SU-DHL-6 (cell line): ENCODE results near the gene APOBEC2.
"Not testable (repeated sequence)": the region's sequence is repeated elsewhere in the genome, so short reads cannot be mapped to it uniquely, and the experiment has no call there.

Experiments
- H2AFZ ChIP-seq: fragments of 200-600 bp; sonication (generic); 2 replicates; pipeline ENCODE4 v1.6.1; 2014; ENCODE audit warnings: low read depth, mild to moderate bottlenecking, moderate library complexity, mixed read lengths, antibody characterized with exemption, low read length; ENCODE audit not compliant: severe bottlenecking
- H3F3A ChIP-seq: fragments of 200-600 bp; shearing (Covaris generic); 2 replicates; pipeline ENCODE4 v1.6.0; 2016; ENCODE audit warnings: antibody characterized with exemption, mild to moderate bottlenecking; ENCODE audit not compliant: insufficient read depth
- H3K27ac ChIP-seq: fragments of 200-600 bp; sonication (generic); 2 replicates; pipeline ENCODE4 v1.5.1; 2016; ENCODE audit warnings: low read depth, mild to moderate bottlenecking, low read length, moderate library complexity, mixed read lengths
- H3K27me3 ChIP-seq: fragments of 200-600 bp; sonication (generic), shearing (Covaris generic); 2 replicates; pipeline ENCODE4 v1.6.0; 2014; ENCODE audit warnings: mild to moderate bottlenecking, low read length
- H3K36me3 ChIP-seq: fragments of 200-600 bp; sonication (generic); 2 replicates; pipeline ENCODE4 v1.6.1; 2014; ENCODE audit warnings: mild to moderate bottlenecking, low read length, mixed read lengths
- H3K4me2 ChIP-seq: fragments of 300-600, 200-600 bp; shearing (Covaris generic), sonication (generic); 2 replicates; pipeline ENCODE4 v1.6.0; 2014; ENCODE audit warnings: low read length, low read depth, mild to moderate bottlenecking; ENCODE audit not compliant: poor library complexity, severe bottlenecking
- H3K4me3 ChIP-seq: fragments of 200-600 bp; sonication (generic); 2 replicates; pipeline ENCODE4 v1.5.1; 2014; ENCODE audit warnings: antibody characterized with exemption, low read length, mild to moderate bottlenecking, mixed read lengths; ENCODE audit not compliant: insufficient read depth, poor library complexity, severe bottlenecking
- H3K79me2 ChIP-seq: fragments of 200-600 bp; sonication (generic); 2 replicates; pipeline ENCODE4 v1.6.1; 2014; ENCODE audit warnings: mild to moderate bottlenecking, low read length, moderate library complexity; ENCODE audit not compliant: insufficient read depth
- H3K9ac ChIP-seq: fragments of 200-600 bp; sonication (generic); 2 replicates; pipeline ENCODE4 v1.7.0; 2014; ENCODE audit warnings: mild to moderate bottlenecking, low read length
- H3K9me2 ChIP-seq: fragments of 200-600 bp; sonication (generic); replicated peaks from 2 replicates; pipeline ENCODE4 v1.6.1; 2014; ENCODE audit warnings: low read length; ENCODE audit not compliant: insufficient read depth
- H3K9me3 ChIP-seq: fragments of 200-600 bp; sonication (generic); 2 replicates; pipeline ENCODE4 v1.6.1; 2014; ENCODE audit warnings: low read length, mixed read lengths; ENCODE audit not compliant: insufficient read depth
- H4K20me1 ChIP-seq: fragments of 200-600 bp; sonication (generic); 2 replicates; pipeline ENCODE4 v1.6.1; 2014; ENCODE audit warnings: low read depth, mild to moderate bottlenecking, antibody characterized with exemption, low read length, moderate library complexity, mixed read lengths
- EZH2phosphoT487 ChIP-seq: fragments of 200-600 bp; sonication (generic), shearing (Covaris generic); conservative IDR thresholded peaks from 2 replicates; pipeline ENCODE4 v1.6.1; 2018; ENCODE audit warnings: mild to moderate bottlenecking, antibody characterized with exemption, low read length, moderate library complexity, mixed read lengths
- TF ChIP-seq, protein P1 (sequence below): fragments of 200-600 bp; sonication (generic); IDR thresholded peaks from one replicate; pipeline ENCODE4 v1.5.1; 2017; ENCODE audit warnings: antibody characterized with exemption, mild to moderate bottlenecking, low read length, moderate library complexity; ENCODE audit not compliant: insufficient read depth, poor library complexity, severe bottlenecking

The APOBEC2 gene

DNA sequence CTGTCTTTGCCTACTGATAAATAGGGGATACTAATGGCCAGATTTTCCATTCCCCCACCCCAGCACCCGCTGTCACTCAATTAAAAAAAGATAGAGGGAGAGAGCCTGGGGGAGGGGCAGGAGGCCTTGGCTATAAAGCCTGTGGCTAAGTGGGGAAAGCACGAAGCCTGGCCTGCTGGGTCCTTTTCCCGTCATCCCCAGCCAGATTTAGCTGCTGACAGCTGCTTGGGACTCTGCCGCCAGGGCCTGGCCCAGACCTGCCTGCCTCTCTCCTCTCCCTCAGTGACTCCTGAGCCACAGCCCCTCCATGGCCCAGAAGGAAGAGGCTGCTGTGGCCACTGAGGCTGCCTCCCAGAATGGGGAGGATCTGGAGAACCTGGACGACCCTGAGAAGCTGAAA is at the start of gene APOBEC2:
Gene APOBEC2 (plus strand): TSS at position 162 of the 400 bp plus-strand sequence. CDS start 146 bp downstream, at position 308.
- Histone ChIP-seq H3K27ac (no peak within 1 kb of the TSS; the same call in 1 of the 2 replicates), H3K9me3 (no peaks in the 10 kb centered on the region), H3K4me2 (peak within 1 kb of the TSS; percentile 27), H2AFZ (peak within 1 kb of the TSS; percentile 46), H3K9ac (no peak within 1 kb of the TSS), H3F3A (no peaks in the 10 kb centered on the region), H3K9me2 (no peaks in the 10 kb centered on the region), H3K79me2 (no peaks in the 10 kb centered on the region), H3K36me3 (no peaks in the 10 kb centered on the region), H4K20me1 (no peaks in the 10 kb centered on the region), H3K27me3 (no peaks in the 10 kb centered on the region), H3K4me3 (no peak within 1 kb of the TSS)
- TF ChIP-seq EZH2phosphoT487, result no peak
- TF ChIP-seq, protein P1, sequence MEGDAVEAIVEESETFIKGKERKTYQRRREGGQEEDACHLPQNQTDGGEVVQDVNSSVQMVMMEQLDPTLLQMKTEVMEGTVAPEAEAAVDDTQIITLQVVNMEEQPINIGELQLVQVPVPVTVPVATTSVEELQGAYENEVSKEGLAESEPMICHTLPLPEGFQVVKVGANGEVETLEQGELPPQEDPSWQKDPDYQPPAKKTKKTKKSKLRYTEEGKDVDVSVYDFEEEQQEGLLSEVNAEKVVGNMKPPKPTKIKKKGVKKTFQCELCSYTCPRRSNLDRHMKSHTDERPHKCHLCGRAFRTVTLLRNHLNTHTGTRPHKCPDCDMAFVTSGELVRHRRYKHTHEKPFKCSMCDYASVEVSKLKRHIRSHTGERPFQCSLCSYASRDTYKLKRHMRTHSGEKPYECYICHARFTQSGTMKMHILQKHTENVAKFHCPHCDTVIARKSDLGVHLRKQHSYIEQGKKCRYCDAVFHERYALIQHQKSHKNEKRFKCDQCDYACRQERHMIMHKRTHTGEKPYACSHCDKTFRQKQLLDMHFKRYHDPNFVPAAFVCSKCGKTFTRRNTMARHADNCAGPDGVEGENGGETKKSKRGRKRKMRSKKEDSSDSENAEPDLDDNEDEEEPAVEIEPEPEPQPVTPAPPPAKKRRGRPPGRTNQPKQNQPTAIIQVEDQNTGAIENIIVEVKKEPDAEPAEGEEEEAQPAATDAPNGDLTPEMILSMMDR, result no peak

DNA sequence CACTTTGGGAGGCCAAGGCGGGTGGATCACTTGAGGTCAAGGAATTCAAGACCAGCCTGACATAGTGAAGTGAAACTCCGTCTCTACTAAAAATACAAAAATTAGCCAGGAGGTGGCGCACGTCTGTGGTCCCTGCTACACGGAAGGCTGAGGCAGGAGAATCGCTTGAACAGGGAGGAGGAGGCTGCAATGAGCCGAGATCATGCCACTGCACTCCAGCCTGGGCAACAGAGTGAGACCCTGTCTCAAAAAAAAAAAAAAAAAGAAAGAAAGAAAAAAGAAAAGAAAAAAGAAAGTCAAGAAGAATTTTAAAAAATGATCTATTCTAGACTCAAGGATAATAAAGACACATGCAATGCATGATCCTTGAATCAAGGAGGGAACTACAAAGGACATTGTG is 46.8 kb upstream of the APOBEC2 start:
- H3K27ac ChIP-seq, H3K4me2 ChIP-seq, H3K79me2 ChIP-seq, H4K20me1 ChIP-seq, H3K9me2 ChIP-seq, H3K36me3 ChIP-seq, H3K4me3 ChIP-seq, H3K27me3 ChIP-seq, H3K9me3 ChIP-seq, H3F3A ChIP-seq, H2AFZ ChIP-seq, H3K9ac ChIP-seq: not testable (repeated sequence)
- TF ChIP-seq, protein P1, result peak; percentile 67

DNA sequence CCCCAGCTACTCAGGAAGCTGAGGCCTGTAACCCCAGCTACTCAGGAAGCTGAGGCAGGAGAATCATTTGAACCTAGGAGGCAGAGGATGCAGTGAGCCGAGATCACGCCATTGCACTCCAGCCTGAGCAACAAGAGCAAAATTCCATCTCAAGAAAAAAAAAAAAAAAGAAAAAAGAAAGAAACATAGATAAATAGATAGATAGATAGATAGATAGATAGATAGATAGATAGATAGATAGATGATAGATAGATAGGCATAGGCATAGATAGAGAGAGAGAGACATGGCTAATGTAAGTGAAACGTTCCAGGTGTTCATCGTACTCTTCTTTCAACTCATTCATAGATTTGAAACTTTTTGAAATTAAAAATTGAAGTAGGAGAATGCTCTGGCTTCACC is 46.0 kb upstream of the APOBEC2 start:
- H3K4me2 ChIP-seq, result not testable (repeated sequence)

DNA sequence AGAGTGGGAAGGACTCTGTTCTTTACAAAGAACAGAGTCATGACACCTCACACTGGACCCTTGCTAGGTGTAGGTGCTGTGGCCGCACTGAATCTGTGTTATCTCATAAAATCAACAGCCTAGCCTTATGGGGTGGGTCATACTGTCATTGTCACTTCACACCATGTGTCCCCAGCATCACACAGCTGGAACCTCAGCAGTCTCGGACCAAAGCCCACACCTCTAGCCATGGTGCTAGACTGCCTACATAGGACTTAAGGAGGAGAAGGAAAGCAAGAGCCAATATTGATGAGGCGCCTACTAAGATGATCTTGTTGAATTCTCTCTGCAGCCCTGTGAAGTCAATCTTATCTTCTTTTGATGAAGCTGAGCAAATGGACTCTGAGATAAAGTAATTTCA is 45.0 kb upstream of the APOBEC2 start:
- Histone ChIP-seq H3K27ac (no peak overlapping the region), H3K9me3 (no peaks in the 10 kb centered on the region), H3K27me3 (no peaks in the 10 kb centered on the region), H3K36me3 (no peaks in the 10 kb centered on the region), H3K9ac (no peak overlapping the region), H3K4me2 (no peak overlapping the region), H3K4me3 (no peak overlapping the region), H2AFZ (no peak overlapping the region), H4K20me1 (no peaks in the 10 kb centered on the region), H3F3A (no peaks in the 10 kb centered on the region), H3K9me2 (no peaks in the 10 kb centered on the region), H3K79me2 (no peaks in the 10 kb centered on the region)
- TF ChIP-seq EZH2phosphoT487, result no peak
- TF ChIP-seq, protein P1, result no peak

More for the DNA sequence above, 46.0 kb upstream of the APOBEC2 start:
- not testable (repeated sequence) for H2AFZ ChIP-seq, H3K27me3 ChIP-seq, H3K79me2 ChIP-seq, H3K9me2 ChIP-seq, H3K4me3 ChIP-seq, H3K9ac ChIP-seq, H4K20me1 ChIP-seq, H3K27ac ChIP-seq, H3K36me3 ChIP-seq, H3K9me3 ChIP-seq, H3F3A ChIP-seq
